Mammary epithelial cell (primary cell): Measurements from ENCODE around the gene COX6B2.

Experiments used
- CTCF ChIP-seq, 2 donors: IDR thresholded peaks in 1 of 2; conservative IDR thresholded peaks in 1 of 2; 2 replicates each; pipeline ENCODE4 v1.5.1; 2011 to 2012; ENCODE audit warnings: inconsistent platforms in 2 of 2, low read length in 2 of 2, mild to moderate bottlenecking in 2 of 2, control low read depth in 1 of 2, low read depth in 1 of 2; ENCODE audit not compliant: insufficient read depth in 1 of 2; ENCODE audit errors: extremely low read depth in 1 of 2
- EZH2 ChIP-seq: IDR thresholded peaks from 2 replicates; pipeline ENCODE4 v1.6.1; 2012; ENCODE audit warnings: low read length, inconsistent platforms, borderline replicate concordance

GRCh38 chr19:55362990-55363716 is 8.6 kb upstream of the COX6B2 start, which contains the start of gene GARIN5B:
- TF ChIP-seq CTCF (conservative IDR thresholded peaks at IDR 0.05 in 1 of 2, IDR thresholded peaks at IDR 0.05 in 1 of 2; ENCODE audit: extremely low read depth in 1 of 2, insufficient read depth in 1 of 2, low read depth in 1 of 2, low read length in 2 of 2), result no peak
- TF ChIP-seq EZH2, result no peak
